HG03196 (cell line): ENCODE results near the gene SOX6.
"Not testable (repeated sequence)": the region's sequence is repeated elsewhere in the genome, so short reads cannot be mapped to it uniquely, and the experiment has no call there.

Source experiments
- ATAC-seq: cut with Tn5 transposase; IDR thresholded peaks from one replicate; pipeline ENCODE4 v1.9.1; 2021; ENCODE audit not compliant: unreplicated experiment

SOX6 gene

DNA sequence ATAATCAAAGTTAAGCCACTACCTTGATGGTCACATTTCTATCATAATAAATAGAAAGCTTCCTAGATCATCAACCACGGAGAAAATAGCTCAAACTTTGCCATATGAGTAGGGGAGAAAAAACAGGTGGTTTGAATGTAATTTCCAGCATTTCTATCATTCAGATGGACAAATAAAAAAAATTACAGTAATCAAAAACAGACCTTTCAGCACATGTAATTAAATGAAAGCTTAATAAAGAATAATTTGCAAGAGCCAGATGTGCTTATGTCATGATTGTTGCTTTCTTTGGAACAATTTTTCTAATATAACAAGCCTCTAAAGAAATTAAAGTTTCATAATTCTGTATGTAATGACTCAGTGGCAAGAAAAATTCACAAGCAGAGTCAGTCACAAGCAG, 297.0 kb downstream of the SOX6 start:
- no peak for ATAC-seq

DNA sequence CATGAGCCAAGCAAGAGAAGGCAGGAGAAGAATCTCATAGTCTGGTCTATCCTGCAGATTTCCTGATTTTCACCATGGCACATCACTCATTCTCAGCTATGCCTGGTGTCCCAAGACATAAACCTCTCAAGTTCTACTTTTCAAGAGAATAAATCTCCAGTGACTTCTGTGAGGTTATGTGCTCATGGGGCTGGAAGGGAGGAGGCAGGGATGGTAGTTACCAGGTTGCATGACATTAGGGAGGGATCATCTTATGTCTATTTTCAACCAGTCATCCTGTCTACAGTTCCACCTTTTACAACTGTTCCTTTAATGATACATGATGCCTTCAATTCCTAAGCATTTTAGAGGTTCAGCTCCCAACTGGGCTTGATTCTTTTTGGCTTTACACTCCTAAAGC, 297.7 kb downstream of the SOX6 start:
- ATAC-seq, result no peak

GRCh38 chr11:16052750-16053149, 303.6 kb downstream of the SOX6 start:
- no peak for ATAC-seq

DNA sequence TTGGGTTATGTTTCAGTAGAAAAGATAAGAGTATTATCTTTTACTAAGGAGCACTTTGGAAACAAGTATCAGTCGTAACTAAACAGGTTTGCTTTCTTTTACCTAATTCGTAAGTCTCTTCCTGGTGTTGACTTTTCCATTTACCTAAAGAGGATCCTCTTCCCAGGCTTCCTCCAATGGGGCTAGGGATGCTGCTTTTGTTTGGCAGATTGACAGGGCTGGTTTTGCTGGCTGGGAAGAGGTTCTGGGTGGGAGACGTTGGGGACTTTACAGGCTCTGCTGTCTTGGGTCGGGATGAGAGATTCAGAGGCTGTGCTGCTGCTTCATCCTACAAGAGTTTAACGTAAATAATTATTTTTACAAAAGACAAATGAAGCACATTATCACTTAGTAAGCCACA, 306.7 kb downstream of the SOX6 start:
- no peak for ATAC-seq

DNA sequence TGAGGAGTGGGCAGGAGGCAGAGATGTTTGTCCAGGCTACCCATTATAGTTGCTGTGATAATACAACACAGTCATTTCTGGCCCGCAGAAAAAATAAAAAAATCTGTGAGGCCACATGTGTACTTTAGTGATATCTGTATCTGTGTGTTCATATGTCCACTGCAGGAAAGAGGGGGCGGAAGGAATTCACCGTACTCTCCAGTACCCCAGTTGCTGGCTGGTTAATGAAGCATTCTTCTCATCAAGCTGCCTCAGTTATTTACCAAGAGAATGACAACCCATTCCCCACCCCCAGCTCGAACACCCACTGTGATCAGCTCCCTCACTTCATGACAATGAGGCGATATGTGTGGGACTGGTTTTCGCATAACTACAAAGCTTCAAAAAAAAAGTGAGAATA, 309.3 kb downstream of the SOX6 start:
- no peak for ATAC-seq

- no peak for ATAC-seq
These were observed 312.7 kb downstream of the SOX6 start for GRCh38 chr11:16043617-16044016.

GRCh38 chr11:16041207-16041606, 315.1 kb downstream of the SOX6 start:
- ATAC-seq, result no peak

DNA sequence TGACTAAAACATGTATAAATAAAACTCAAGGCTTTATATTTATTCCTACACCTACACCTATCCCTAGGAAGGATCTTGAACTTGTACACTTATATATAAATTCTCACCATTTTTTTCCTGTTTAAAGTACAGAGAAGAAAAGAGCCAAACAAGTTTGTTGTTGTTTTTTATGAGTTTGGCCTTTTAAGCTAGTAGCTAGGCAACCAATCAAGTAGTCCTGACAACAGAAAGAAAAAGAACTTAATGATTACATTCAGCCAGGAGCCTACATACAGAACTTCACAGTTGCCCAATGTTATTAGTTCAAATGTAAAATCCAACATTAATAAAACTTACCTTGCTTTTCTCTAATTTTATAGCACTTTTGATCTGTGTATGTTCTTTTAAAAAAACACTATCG, 316.2 kb downstream of the SOX6 start:
- no peak for ATAC-seq

DNA sequence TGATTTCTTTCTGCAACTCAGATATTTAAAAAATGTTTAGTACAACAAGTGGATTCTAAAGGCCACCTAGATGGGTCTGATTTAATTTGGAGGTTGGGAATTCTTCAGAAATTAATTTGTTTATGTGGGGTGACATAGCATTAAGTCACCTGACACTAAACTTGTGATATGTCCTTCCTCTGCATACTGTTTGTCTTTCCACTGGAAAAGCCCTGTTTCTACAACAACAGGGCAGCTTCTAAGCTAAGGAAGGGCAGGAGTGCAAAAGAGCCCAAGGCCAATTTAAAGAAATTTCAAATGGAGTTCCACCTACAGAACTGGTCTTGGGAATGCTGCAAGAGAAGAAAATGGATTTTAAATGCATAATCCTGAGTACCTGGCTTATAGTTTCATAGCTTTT, 319.2 kb downstream of the SOX6 start:
- no peak for ATAC-seq

GRCh38 chr11:16036218-16036617, 320.1 kb downstream of the SOX6 start:
- ATAC-seq, result no peak

DNA sequence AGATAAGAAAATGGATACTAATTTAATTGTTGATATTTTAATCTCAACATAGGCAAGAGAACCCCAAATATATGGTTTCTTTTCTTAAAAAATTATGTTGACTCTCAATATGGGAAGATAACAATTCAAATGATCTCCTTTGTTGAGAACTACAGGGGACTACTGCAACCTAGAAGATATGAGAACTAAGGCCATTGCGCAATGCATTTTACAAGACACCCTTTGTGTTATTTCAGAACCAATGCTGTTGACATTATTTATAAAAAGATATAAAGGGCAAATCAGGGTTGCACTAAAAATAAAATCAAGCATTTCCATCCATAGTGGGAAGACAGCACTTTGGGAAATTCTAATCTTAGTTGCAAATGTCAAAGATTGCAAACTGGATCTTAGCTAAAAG, 322.3 kb downstream of the SOX6 start:
- no peak for ATAC-seq

- ATAC-seq, result no peak
These were observed 323.4 kb downstream of the SOX6 start for GRCh38 chr11:16032974-16033373.

DNA sequence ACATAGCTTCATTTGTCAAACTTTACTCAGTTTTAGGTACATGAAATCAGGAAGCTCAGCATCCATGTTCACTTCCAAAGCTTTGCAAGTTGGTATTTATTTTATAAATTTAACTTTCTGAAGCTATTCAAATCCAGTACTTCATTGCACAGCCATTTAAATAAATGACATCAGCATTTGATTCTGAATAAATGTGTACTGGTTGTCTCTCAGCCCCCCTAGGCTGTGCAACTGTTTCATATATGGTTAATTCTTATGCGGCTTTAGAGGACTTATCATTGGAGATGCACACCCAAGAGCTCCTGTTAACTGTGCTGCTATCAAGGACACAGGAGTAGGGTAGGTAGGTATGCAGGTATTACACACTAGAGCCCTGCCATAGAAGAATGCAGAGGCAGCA, 325.1 kb downstream of the SOX6 start:
- no peak for ATAC-seq

DNA sequence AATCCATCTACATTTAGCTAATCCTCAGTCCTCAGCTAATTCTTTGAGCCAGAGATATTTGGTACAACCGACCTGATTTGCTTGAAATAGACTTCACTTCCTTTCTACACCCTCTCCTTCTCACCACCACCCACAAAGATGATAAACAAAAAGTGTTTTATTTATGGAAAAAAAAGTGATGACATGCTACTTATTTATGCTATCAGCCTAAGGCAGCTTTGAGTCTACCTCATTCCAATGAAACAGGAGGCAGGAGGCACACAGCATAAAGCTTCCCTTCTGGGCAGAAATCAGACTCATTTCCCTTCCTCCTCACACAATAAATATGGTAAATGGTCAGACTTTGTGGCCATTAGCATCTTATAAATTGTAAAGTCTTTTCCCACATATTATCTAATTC, 325.7 kb downstream of the SOX6 start:
- no peak for ATAC-seq

GRCh38 chr11:16029151-16029550, 327.2 kb downstream of the SOX6 start:
- ATAC-seq, result not testable (repeated sequence)

DNA sequence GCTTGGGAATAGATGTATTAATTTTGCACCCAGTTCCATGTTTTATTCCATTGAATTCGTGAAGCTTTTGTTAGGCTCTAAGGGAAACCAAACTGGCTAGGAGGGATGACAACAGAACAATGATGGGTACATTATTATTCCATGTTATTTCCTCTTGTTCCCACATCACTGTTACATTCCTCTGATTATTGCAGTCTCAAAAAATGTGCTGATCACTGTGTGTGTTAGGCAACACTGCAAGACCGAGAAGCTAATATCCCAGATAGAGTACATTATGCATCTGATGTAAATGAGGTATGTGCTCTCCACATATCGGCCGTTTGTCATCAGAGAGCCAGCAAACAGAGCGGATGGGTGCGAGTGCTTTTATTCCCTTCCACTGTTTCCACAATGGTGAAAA, 327.9 kb downstream of the SOX6 start:
- no peak for ATAC-seq

- ATAC-seq, result no peak
These were observed 328.7 kb downstream of the SOX6 start for GRCh38 chr11:16027621-16028020.

GRCh38 chr11:16026849-16027248, 329.5 kb downstream of the SOX6 start:
- ATAC-seq, result no peak

DNA sequence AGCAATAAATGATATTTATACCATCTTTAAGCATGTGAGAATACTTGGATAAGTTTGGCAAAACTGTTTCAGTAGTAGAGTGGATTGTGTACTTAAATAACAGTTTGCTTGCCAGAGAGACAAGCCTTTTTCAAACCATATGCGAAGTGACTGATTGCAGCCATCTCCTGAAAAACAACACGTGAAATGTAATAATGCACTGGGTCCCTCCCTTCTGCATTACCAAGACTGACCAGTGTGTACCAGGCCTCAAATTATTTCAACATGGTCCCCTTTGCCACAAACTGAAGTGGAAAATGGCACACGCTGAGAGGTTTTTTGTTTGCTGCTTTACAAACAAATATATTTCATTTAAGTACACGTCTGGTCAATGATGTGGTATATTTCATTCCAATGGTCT, 337.4 kb downstream of the SOX6 start:
- ATAC-seq, result no peak

DNA sequence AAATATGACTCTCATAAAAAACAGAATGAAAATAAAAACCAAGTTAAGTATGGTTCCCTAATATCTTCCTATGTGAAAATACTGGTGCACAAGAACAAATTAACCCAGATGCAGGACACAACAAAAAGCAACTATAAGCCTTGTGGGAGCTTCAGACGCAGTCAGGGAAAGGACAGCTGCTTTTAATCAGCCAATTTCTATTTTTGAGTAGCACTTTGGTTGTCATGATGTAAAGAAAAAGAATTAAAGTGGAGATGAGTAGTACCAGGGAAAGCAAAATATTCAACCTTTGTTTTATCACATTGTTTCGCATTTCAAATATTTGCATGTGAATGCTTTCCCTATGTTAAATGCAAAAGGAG, 339.9 kb downstream of the SOX6 start:
- ATAC-seq, result no peak

DNA sequence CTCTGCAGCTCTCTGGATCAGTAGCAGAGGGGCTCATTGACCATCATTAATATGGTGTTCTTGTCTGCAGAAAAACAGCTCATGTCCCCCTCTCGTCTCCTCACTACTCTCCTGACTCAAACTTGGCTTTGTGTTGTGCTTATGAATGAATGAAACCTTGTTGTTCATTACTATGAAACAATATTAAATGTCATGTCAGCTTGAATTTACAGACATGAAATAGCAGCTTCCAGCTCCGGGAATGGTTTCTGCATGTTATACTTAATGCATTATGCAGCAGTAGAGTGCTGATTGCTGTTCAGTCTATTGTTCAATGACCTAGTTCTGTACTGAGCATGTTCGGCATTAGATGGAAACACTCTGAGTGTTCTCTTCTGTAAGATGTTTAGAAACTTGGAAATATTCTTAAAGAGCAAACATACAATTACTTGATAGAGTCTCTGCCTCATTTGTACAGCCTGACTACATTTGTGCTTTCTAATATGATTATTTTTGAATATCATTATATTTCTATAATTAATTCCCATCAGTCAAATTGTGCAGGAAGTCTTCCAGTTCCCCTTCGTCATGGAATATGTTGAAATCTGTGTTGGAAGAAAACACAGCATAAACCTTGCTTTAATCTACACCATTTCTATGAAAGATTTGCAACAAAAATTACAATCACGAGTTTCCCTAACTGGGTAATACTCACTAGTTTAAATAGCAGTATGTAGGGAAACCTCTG, 340.4 kb downstream of the SOX6 start:
- no peak for ATAC-seq

DNA sequence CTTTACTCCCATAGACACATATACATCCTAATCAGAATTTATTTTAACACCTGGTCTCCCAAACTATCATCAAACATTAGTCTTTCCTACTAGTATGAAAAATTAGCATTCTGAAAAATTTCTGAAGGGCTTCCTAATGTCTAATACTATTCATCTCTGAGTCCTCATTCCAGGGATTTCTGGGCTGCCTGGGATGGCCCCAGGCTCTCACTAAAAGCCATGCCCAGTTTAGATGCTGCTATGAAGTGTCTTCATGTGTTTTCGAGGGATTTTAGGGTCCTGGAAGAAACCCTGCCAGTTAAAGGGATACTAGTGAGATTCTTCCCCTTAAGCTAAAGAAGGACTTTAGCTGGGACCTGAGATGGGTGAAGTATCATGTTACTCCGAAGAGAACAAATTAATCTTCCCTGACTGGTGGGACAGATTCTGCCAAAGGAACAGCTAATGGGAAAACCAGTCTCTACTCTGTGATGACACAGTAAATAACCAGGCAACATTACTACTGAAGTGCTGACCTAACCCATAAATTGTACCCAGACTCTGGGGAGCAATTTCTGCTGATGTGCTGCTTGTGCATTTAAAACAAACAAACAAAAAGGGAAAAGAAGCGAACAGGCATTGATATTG, 342.6 kb downstream of the SOX6 start:
- no peak for ATAC-seq

GRCh38 chr11:16013242-16013641, 343.1 kb downstream of the SOX6 start:
- no peak for ATAC-seq
